ENCODE results near the gene LMNB1.

The LMNB1 gene

DNA sequence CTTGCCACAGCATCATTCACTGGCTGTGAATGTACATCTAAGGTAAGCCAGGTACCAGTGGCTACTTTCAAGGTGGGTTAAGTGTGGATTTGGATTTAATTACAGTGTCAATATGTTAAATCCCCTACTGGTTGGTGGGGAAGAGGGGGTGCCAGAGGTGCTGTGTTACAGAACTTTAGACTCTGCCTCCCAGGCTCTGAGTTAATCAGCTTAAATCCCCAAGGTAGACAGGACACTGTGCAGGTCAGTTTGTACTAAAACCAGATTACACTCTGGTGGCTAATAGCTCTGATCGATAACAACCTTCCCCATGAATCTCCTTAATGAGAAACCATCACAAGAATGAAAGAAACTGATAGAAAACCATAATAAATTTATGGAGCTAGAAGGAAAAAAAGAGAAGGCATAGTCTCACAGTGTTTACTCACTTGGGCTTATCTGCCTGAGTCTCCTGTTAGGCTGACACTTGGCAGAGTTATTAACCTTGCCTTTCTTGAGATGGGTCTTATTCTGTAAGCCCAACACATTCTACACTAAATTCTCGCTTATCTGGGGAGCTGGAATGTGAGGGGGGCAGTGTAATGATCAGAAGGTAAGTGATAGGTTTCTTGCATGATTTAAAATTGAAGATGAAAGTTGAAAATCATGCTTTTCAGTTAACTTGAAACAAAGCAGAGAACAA is 106.8 kb downstream of the LMNB1 start:
- Histone ChIP-seq H3K4me3 (ENCODE audit: control insufficient read depth in 1 of 7, extremely low read depth in 1 of 7, insufficient read depth in 4 of 7, low read depth in 2 of 7, low read length in 6 of 7) (no peak overlapping the region), H3K27me3 (replicated peaks in 2 of 5; ENCODE audit: control insufficient read depth in 4 of 5, insufficient read depth in 5 of 5, low read length in 4 of 5) (no peaks in the 10 kb centered on the region), H3K36me3 (ENCODE audit: control insufficient read depth in 4 of 4, insufficient read depth in 4 of 4, low read length in 3 of 4) (peaks cover 0 to 2% (median 0%) of the 10 kb centered on the region in 4 experiments), H3K9me3 (ENCODE audit: control extremely low read depth in 1 of 5, control insufficient read depth in 4 of 5, insufficient read depth in 2 of 5, low read depth in 1 of 5, low read length in 4 of 5) (no peaks in the 10 kb centered on the region), H3K4me1 (ENCODE audit: control extremely low read depth in 1 of 4, control insufficient read depth in 4 of 4, insufficient read depth in 4 of 4, low read length in 3 of 4) (no peaks in the 10 kb centered on the region), H3K27ac (ENCODE audit: insufficient read depth in 1 of 2, low read depth in 1 of 2, low read length in 2 of 2, poor library complexity in 1 of 2, severe bottlenecking in 2 of 2) (no peak overlapping the region)
- peak in 2 of 3 donors; percentile 22 to 51 for DNase-seq
- ChIA-PET CTCF (no interaction called here), POLR2A (no interaction called here)
- WGBS (ENCODE audit: insufficient coverage): no CpG with 5 or more reads among the region's 2 CpGs

DNA sequence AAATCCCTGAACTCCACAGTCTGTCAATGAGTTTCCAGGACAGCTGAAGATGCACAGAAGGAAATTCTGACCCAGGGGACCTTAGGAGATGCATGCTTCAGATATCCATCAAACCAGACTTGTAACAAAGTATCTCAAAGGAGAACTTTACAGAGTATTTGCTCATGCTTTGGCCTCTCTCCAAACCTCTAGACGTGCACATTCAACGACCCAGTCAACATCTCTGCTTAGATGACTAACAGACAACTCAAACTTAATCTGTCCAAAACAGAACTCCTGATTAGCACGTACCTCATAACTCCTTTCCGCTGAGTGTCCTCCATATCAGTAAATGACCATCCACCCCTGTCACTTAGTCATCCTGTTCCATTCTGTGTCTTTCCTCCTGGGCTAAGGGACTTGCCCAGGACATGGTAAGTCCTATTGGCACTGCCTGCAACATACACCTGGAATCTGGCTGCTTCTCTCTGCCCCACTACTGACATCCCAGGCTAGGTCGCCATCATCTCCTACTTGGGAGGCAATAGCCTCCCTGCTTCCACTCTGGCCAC is 107.4 kb downstream of the LMNB1 start:
- ChIA-PET POLR2A (no interaction called here), CTCF (no interaction called here)
- no peaks in the 10 kb centered on the region for H3K27me3 ChIP-seq (replicated peaks in 2 of 5; ENCODE audit: control insufficient read depth in 4 of 5, insufficient read depth in 5 of 5, low read length in 4 of 5)
- no peak overlapping the region for H3K27ac ChIP-seq (ENCODE audit: insufficient read depth in 1 of 2, low read depth in 1 of 2, low read length in 2 of 2, poor library complexity in 1 of 2, severe bottlenecking in 2 of 2)
- WGBS (ENCODE audit: insufficient coverage): 51% methylated on average over 3 of the region's 5 CpGs
- peaks cover 0 to 2% (median 0%) of the 10 kb centered on the region in 4 experiments for H3K36me3 ChIP-seq (ENCODE audit: control insufficient read depth in 4 of 4, insufficient read depth in 4 of 4, low read length in 3 of 4)
- DNase-seq: peak; percentile 42 to 84 (median 72)
- H3K4me3 ChIP-seq (ENCODE audit: control insufficient read depth in 1 of 7, extremely low read depth in 1 of 7, insufficient read depth in 4 of 7, low read depth in 2 of 7, low read length in 6 of 7): no peak overlapping the region
- H3K9me3 ChIP-seq (ENCODE audit: control extremely low read depth in 1 of 5, control insufficient read depth in 4 of 5, insufficient read depth in 2 of 5, low read depth in 1 of 5, low read length in 4 of 5): no peaks in the 10 kb centered on the region
- H3K4me1 ChIP-seq (ENCODE audit: control extremely low read depth in 1 of 4, control insufficient read depth in 4 of 4, insufficient read depth in 4 of 4, low read length in 3 of 4): no peaks in the 10 kb centered on the region

Data from common myeloid progenitor, CD34-positive (primary cell).